ENCODE data around the gene SP3.

SP3 gene

DNA sequence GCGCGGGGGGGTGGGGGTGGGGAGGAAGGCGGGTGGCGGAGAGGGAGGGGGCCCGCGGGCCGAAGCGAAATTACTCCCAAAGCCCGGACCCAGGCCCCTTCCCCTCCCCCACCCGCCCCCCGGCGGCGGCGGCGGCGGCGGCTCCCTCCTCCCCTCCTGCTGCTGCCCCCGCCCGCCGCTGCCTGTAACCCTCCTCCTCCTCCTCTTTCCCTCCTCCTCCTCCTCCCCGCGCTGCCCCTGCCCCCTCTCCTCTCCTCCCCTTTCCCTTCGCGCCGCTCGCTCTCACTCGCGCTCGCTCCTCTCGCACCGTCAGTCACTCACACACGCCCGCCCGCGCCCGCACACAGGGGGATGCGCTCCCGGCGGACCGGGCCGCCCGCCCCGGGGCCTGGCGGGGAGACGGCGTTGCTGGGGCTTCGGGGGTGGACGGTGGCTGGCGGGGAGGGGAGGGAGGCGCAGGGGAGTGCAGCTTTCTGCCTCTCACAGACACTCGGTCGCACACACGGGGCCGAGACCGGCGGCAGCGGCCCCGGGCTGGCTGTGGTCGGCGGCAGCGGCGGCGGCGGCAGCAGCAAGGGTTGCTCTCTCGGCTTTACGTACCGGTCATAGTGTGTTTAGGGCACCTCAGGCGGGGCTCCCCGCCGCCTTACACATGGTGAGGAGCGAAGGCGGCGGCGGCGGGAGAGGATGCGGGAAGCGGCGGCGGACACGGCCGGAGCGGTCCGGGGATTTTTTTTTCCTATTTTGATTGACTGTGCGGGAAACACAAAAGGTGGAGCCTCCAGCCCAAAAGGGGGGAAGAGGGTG, 405 bp downstream of the SP3 start:
- Histone ChIP-seq H3K4me3 (ENCODE audit: low read depth, low read length) (peak overlapping the region; percentile 84), H3K27me3 (replicated peaks) (no peaks in the 10 kb centered on the region), H3K36me3 (replicated peaks) (no peaks in the 10 kb centered on the region), H3K27ac (peak overlapping the region; percentile 95)
- peak; percentile 79 for DNase-seq
- TF ChIP-seq, protein P1, sequence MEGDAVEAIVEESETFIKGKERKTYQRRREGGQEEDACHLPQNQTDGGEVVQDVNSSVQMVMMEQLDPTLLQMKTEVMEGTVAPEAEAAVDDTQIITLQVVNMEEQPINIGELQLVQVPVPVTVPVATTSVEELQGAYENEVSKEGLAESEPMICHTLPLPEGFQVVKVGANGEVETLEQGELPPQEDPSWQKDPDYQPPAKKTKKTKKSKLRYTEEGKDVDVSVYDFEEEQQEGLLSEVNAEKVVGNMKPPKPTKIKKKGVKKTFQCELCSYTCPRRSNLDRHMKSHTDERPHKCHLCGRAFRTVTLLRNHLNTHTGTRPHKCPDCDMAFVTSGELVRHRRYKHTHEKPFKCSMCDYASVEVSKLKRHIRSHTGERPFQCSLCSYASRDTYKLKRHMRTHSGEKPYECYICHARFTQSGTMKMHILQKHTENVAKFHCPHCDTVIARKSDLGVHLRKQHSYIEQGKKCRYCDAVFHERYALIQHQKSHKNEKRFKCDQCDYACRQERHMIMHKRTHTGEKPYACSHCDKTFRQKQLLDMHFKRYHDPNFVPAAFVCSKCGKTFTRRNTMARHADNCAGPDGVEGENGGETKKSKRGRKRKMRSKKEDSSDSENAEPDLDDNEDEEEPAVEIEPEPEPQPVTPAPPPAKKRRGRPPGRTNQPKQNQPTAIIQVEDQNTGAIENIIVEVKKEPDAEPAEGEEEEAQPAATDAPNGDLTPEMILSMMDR (IDR thresholded peaks at IDR 0.05; ENCODE audit: low read depth, low read length, missing control alignments) = no peak
- in situ Hi-C loops (cut with HindIII; ENCODE audit: low pct_ligation_motif_present, low sequenced_read_pairs) = no loop called here

DNA sequence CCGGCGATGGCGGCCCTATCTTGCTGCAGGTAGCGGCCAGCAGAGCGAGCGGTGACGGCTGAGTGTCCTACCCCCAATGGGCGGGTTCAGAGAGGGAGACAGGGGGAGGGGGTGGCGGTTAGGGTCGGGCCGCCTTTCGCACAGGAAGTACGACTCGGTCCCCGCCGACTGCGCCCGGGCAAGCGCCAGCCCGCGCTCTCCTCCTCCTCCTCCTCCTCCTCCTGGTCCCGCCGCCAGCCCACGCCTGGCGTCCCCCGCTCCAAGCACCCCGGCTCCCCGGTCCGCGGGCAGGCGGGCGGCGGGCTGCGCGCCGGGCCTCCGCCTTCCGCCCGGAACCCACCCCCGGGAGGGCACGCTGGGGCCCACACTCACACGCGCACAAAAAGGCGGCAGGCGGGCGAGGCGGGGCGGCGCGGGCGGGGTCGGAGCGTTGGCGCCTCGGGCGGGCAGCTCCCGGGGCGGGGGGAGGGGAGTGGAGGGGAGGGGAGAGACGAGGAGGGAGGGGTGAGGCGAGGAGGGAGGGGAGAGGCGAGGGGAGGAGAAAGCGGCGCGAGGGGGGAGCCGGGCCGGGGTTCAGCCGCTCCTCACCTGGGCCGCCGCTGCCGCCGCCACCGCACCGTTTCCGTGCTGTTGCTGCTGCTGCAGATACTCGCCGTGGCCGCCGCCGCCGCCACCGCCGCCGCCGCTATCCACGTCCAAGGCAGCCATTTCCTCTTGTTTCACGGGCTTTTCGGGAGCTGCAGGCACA, 1.2 kb downstream of the SP3 start:
- Histone ChIP-seq H3K27me3 (replicated peaks) (no peaks in the 10 kb centered on the region), H3K36me3 (replicated peaks) (no peaks in the 10 kb centered on the region), H3K4me3 (ENCODE audit: low read depth, low read length) (peak overlapping the region; percentile 84), H3K27ac (peak overlapping the region; percentile 84)
- in situ Hi-C loops (cut with HindIII; ENCODE audit: low pct_ligation_motif_present, low sequenced_read_pairs) = no loop called here
- TF ChIP-seq, protein P1 (IDR thresholded peaks at IDR 0.05; ENCODE audit: low read depth, low read length, missing control alignments) = no peak
- DNase-seq = peak; percentile 61

- Histone ChIP-seq H3K4me3 (ENCODE audit: low read depth, low read length) (peak overlapping the region; percentile 84), H3K36me3 (replicated peaks) (no peaks in the 10 kb centered on the region), H3K27ac (peak overlapping the region; percentile 84), H3K27me3 (replicated peaks) (no peaks in the 10 kb centered on the region)
- DNase-seq = peak; percentile 71
- TF ChIP-seq, protein P1 (IDR thresholded peaks at IDR 0.05; ENCODE audit: low read depth, low read length, missing control alignments) = peak; percentile 36
- in situ Hi-C loops (cut with HindIII; ENCODE audit: low pct_ligation_motif_present, low sequenced_read_pairs) = no loop called here
Observed at GRCh38 chr2:173963323-173963816, 1.8 kb downstream of the SP3 start.

DNA sequence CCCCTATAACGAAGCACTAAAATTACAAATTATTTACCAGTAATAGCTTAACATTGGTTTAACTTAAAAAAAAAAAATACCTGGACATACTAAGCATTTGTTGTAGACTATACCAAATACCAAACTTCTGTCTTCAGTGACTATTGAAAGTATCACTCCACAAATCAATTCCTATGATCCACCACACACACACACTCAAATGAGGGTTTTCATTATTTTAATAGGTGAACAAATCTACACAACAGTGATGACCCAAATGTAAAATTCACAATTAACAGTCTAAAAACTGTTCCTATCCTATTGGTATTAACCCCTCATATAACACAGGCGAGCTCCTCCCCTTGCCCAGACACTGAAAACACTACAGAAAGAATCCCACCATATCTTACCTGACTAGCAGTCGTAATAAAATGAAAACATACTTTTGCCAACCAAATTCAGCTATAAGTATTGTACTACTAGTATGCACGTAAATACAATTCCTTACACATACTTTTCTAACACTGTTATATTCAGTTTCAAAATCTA, 2.5 kb downstream of the SP3 start:
- in situ Hi-C loops (cut with HindIII; ENCODE audit: low pct_ligation_motif_present, low sequenced_read_pairs) = no loop called here
- Histone ChIP-seq H3K27me3 (replicated peaks) (no peaks in the 10 kb centered on the region), H3K36me3 (replicated peaks) (no peaks in the 10 kb centered on the region), H3K27ac (no peak overlapping the region), H3K4me3 (ENCODE audit: low read depth, low read length) (peak overlapping the region; percentile 84)
- no peak for DNase-seq
- TF ChIP-seq, protein P1 (IDR thresholded peaks at IDR 0.05; ENCODE audit: low read depth, low read length, missing control alignments) = no peak

GRCh38 chr2:173962031-173962430, 3.1 kb downstream of the SP3 start:
- H3K4me3 ChIP-seq (ENCODE audit: low read depth, low read length) = peak overlapping the region; percentile 84
- in situ Hi-C loops (cut with HindIII; ENCODE audit: low pct_ligation_motif_present, low sequenced_read_pairs) = no loop called here
- no peaks in the 10 kb centered on the region for H3K36me3 ChIP-seq (replicated peaks)
- H3K27me3 ChIP-seq (replicated peaks) = no peaks in the 10 kb centered on the region
- no peak overlapping the region for H3K27ac ChIP-seq
- no peak for DNase-seq
- TF ChIP-seq, protein P1 (IDR thresholded peaks at IDR 0.05; ENCODE audit: low read depth, low read length, missing control alignments) = no peak
